ENCODE data around the gene AGMAT.
"Not testable (repeated sequence)": the region's sequence is repeated elsewhere in the genome, so short reads cannot be mapped to it uniquely, and the experiment has no call there.

AGMAT gene

DNA sequence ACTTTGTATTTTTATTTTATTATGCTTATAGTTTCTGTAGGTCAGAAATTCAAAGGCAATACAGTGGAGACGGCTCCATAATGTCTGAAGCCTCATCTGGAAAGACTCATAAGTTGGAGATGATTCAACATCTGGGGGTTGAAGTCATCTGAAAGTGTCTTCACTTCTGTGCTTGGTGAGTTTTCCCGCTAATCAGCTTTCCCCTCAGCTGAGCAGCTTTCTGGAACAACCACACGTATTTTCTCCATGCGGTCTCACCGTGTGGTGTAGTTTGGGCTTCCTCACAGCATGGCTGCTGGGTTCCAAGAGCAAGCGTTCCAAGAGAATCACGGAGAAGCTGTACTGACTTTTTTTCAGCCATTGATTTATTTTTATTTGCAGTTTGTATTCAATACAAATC lies 24.8 kb upstream of the AGMAT start:
- no peak for DNase-seq

DNA sequence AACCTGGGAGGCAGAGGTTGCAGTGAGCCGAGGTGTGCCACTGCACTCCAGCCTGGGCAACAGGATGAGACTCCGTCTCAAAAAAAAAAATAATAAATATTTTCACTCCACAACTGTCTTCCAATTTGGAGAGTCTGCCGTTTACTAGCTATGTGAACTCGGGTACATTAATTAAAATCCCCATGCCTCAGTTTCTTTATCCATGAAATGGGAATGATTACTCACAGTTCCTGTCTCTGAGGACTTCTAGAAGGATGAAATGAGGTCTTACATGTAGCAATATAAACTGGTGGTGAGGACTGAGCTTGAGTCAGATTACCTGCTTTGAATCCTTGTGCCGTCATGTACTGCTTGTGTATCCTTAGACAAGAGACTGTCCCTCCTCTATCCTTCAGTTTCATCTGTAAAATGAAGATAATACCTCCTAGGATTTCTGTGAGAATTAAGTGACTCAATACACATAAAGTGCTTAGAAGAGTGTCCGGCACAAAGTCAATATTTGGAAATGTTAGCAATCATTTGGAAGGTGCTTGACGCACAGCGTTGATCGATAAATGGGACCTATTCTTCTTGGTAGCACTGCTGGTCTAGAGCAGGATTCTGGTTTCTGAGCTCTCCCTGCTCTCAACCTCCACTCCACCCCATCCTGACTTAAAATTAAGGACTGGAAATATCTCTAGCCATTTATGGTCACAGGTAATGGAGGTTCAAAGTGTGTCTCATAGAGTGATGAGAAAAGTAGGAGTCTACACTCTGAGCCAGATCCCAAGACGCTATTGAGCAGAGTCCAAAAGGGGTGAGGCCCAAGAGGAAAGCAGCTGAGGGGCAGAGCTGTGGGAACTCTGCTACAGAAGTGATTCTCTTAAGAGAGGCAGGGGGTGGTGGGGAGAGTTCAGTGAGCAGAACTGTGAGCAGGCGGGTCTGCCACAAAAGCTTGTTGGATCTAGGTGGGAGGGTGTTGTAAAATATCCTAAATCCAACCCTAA lies 20.8 kb upstream of the AGMAT start:
- no peak for DNase-seq

DNA sequence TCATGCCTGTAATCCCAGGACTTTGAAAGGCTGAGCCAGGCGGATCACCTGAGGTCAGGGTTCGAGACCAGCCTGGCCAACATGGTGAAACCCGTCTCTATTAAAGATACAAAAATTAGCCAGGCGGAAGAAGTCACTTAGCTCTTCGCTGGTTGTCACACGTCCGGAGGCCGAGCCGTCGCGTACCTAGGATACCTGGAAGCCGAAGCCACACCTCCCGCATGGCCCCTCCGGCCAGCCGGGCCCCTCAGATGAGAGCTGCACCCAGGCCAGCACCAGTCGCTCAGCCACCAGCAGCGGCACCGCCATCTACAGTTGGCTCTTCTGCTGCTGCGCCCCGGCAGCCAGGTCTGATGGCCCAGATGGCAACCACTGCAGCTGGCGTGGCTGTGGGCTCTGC lies 19.5 kb upstream of the AGMAT start:
- DNase-seq, result not testable (repeated sequence)

DNA sequence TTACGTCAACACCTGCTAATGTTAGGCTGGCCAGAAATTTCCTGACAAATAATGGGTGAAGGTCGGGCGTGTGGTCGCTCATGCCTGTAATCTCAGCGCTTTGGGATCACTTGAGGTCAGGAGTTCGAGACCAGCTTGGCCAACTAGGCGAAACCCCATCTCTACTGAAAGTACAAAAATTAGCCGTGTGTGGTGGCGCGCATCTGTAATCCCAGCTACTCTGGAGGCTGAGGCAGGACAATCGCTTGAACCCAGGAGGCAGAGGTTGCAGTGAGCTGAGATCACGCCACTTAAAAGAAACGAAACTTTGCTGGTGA lies 19.1 kb upstream of the AGMAT start:
- DNase-seq, result not testable (repeated sequence)

DNA sequence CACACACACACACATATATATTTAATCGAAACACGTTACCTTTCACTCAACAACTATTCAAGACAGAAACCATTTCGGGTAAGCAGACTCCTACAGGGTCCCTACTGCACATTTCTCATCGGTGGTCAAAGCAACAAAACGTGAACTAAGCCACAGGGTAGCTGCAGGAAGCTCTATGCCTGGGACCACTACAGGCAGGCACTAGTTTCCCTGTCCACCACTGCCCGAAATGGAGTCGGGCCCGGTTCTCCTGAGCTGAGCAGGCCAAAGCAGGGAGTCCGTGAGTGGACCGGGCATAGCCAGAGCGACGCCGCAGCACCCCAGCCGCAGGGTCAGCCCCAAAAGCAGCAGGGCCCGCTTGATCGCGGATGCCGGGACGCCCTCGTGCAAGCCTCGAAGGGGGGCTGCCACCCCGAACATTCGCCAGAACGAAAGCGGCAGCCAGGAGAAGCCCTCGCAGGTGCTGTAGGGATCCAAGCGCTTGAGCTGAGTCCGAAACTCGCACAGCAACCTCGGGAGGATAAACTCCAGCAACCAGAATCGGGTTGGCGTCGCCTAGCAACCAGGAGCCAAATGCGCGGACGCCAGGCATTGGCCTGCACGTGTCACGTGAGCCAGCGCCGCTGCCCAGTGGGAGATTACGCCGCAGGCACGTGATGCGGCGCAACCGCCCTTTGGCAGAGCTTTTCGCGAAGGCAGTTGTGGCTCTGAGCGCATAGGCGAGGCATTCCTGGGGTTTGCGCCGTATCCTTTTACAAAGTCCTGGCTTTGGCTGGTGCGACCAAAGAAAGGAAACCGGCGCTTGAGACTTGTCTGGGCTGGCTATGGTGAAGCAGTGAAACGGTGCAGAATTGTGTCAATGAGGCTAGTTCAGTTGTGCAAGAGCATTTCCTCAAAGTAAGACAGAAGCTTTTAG lies 18.5 kb upstream of the AGMAT start:
- peak; percentile 91 for DNase-seq

DNA sequence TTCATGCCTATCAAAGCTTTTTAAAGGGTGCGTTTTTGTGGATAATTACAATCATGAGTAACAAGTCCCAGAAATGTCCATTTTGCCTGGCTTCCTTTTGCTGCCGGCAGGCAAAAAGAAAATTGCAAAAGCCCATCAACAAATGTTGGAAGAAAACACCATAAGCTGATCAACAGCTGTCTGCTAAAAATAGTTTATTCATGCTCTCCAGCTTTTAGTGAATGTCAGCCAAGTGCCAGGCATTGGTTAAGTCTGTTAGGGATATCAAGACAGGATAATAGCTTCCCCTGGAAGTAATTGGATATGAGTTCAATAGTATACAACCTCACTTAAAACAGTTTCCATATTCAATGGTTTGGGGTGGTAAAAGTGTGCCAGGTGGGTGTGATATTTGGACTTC lies 13.6 kb upstream of the AGMAT start:
- DNase-seq, result no peak

DNA sequence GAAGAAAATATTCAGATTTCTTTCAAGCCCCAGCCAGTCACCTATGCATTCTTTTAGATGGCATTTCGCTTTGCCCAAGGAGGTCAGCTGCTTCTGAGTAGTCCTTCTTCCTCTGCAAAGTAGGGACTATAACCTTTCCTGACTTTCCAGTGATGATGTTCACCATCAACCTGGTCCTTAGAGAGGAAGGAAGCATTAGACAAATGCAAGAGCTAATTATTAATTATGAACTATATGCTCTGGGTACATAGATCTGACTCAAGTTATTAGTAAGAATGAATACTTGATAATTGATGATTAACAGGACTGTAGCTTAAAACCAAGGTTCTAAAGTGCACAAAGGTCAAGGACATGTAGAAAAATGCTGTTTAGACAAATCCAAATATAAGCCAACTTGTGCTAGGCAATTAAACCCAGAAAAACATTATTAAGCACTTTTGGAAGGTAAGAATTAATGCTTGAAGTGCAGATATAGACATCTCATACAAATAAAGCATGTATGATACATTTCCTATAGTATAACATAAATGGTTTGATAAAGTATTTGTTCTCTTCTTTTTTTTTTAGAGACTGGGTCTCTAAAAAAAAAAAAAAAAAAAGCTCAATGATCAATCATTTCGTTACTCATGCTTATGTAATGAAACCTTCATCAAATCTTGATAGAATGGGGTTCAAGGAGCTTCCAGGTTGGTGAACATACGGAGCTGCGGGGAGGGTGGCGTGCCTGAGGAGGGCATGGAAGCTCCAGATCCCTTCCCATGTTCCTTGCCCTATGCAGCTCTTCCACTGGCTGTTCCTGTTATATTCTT lies 11.2 kb upstream of the AGMAT start:
- DNase-seq, result no peak

DNA sequence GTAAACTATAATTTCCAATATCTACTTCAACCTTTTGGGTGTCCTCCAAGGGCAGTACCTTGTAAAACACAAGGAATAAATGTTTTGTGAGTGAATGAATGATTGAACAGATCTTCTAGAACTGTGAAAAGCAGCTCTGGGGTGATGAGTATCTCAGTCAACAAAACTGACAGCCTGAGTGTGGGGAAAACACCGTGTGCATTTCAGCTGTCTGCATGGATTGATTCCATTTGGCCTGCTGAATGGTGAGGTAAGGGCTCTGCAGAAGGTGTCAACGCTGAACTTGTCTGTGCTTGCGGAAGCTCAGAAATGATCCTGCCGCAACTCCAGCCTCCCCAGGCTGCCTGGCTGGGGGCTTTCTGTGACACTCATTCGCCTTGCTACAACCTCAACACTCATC lies 7.4 kb upstream of the AGMAT start:
- DNase-seq, result no peak

DNA sequence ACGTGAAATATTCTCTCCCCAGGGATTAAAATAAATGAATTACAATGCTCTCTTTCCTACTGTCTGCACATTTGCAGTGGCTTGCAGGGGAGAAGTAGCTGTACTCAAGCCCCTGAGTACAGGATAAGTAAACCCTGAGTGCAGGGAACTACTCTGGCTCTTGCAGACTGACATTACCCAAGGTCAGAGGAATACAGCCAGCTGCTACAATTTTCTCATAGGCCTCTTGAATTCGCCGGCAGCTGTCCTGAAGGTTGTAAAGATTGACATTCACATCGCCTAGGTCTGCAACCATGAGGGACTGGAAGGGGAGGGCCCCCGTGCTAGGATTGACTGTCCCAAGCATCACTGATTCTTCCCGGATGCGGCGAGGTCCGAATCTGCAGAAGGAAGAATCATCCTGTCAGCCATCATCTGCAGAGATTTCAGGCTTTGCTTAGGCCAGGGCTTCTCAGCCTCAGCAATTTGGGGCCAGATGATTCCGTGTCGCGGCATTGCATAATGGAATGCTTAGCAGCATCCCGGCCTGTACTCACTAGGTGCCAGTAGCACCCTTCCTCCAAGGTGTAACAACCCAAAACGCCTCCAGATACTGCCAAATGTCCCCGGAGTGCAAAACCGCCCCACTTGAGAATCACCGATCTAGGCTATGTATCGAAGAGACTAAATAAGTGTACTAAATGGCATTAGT lies 1.7 kb downstream of the AGMAT start:
- DNase-seq, result no peak

DNA sequence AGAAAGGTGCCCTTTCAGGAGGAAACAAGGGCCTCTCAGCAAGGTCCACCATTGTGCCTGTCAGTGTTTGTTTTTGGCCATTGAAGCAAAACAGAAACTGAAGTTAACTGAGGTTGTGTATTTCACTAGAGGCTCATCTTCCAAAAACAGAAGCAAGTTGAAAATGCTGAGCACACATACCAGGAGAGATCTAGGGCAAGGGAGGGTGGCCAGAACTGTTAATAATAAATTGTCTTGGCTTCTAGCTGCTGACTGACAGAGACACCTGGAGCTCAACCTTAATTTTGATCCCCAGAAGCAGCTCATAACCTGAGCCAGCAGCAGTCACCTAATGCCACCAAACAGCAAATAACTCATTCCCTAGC lies 5.2 kb downstream of the AGMAT start:
- no peak for DNase-seq

DNA sequence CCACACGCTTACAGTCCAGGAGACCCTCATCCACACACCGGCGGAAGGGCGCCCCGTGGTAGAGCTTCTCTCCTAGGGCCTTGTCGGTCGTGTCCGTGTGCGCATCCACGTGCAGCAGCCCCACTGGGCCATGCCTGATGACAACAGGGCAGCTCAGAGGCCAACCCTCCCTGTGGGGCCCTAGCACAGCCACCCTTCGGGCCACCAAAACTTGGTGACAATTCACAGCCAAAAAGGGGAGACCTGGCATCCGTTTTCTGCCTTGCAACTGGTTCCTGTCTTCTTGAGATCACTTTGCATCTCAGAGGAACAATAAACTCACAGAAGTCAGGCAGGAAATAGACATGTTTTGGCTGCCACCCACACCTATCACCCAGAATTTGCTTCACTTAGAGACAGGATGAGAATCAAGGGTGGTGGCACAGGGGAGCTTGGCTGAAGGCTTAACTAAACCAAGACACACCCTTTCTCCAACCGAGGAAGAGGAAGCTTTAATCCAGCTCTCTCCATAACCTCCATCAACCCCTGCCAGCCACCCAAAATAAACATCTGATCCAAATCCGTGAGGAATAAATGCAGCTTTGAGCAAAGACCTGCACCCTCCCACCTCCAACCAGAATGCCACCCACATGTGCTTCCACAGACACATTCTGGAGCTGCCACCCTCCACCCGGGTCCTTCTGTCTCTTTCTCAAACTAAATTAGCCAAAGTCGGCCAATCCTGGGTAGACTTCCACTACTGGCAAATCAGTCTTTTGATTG lies 5.7 kb downstream of the AGMAT start:
- no peak for DNase-seq

DNA sequence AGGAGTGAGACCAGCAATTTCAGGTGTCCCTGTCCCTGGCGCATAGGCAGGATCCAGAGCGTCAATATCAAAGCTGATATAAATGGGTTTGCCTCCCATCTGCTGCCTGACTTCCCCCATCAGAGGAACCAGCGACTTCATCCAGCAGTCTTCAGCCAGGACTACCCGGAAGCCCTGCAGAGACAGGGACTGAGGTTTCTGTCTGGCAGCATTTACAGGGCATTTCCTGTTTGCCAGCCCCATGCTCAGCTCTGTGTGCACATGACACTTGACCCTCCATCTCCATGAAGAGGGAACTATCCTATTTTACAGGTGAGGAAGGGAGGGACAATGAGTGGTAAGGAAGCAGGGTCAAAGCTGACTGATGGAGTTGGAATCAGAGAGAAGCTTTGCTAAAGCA lies 7.2 kb downstream of the AGMAT start:
- DNase-seq, result no peak

DNA sequence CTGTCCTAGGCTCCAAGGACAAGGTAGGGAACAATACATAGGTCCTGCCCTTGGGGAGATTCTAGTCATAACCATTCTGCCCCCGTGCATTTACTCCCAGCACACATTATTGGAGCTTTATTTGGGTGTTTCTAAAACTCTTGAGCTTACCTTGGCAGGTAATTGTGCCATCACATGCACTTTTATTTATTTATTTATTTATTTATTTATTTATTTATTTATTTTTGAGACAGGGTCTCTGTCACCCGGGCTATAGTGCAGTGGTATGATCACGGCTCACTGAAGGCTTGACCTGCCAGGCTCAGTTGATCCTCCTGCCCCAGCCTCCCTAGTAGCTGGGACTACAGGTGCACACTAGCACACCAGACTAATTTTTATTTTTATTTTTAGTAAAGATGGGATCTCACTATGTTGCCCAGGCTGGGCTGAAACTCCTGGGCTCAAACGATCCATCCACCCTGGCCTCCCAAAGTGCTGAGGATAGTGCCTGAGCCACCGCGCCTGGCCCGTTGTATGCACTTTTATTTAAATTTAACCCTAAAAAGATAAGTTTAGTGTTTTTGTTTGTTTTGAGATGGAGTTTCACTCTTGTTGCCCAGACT lies 9.2 kb downstream of the AGMAT start:
- no peak for DNase-seq

DNA sequence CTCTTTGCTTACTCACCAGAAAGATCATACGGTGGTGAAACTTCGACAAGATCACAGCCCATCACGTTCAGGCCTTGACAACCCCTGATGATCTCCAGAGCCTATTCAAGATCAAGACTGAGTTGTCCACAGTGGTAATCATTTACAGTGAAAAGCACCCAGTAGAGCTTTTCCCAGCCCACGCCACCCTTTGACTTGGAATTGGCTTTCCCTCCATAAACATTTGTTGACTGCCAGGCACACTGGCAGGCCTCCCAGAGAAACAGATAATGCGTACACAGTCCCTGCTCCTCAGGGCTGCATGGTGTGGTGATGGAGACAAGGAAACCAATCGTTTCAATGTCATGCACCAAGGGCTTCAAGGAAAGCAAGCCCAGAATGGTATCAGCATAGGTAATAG lies 10.1 kb downstream of the AGMAT start:
- no peak for DNase-seq

DNA sequence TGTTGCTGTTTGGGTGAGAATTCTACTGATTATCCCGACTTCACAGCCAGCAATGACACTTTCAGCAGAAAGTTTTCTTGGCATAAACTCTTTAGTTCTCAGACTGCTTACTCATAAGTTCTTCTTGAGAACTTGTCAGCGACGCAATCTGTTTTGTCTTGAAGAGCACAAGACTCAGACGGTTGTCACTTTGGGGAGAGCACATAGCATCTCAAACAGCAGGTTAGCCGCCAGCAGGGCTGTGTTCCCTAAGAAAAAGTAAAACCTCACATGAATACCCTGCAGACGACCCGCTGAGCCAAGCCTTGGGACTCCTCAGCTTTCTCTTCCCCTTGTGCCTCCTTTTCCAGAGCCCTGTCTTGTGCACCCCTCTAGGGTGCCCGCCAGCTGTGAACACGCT lies 11.4 kb downstream of the AGMAT start:
- DNase-seq, result no peak

DNA sequence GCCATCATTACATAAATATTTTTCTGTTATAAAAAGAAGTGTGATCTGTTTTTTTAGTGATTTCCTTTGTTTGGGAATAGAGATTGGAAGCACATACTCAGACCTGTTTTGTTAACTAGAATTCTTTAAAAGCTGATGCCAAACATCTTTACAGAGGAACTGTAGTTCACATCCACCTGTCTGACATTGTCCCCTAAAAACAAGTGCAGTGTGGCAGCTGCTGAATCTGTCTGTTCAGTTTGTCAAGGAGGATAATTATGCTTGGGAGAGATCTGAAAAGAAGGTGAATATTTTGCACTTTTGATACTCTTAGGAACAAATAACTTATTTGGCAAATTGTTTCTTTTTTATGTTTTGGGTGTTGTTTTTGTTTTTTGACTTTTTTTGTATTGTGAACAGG lies 13.6 kb downstream of the AGMAT start:
- DNase-seq, result no peak

DNA sequence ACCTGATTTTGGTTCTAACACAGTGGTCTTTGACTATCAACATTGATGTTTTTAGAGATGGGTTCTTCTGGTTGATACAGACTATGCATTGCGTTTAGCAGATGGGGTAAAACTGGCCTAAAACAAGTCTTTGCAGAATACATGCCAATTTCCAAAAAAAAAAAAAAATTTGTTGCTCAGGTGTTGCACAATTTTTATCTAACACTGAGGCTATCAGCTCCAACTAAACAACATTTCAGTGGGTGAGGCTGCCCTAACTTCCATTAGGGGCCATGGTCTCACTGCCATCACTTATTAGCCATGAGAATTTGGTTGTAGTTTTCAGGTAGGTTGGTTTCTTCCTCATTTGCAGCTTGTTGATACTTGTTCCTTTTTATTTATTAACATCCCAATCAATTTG lies 14.0 kb downstream of the AGMAT start:
- DNase-seq, result no peak

DNA sequence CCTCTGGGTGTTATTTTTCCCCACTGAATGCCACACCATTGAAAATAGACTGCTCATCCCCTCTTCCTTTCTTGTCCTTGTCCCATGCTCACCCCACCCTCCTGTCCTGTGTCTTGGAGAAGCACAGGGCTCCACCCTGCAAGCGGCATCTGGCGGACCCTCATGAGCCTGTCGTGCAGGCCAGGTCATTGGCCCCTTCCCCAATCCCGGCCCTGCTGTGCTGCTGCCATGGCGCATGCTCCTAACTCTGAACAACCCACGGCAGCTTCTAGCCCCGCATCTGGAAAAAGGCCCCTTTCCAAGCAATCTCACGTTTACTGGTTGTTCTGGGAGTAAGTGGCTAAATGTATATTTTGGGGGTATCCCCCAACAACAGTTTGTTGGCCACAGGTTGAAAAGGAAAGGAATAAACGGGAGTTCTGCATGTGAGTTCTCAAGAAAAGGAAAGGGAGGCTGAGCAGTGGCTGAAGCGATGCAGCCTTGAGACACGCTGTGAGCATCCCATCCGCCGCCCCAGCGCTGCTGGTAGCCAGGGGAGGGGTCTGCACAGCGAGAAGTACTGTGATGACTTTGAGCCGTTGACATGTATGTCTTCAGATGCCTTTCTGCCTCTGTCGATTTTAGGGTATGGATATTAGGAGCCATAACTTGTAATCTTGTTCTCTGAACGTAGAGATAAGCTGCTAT lies 16.3 kb downstream of the AGMAT start:
- DNase-seq, result no peak

DNA sequence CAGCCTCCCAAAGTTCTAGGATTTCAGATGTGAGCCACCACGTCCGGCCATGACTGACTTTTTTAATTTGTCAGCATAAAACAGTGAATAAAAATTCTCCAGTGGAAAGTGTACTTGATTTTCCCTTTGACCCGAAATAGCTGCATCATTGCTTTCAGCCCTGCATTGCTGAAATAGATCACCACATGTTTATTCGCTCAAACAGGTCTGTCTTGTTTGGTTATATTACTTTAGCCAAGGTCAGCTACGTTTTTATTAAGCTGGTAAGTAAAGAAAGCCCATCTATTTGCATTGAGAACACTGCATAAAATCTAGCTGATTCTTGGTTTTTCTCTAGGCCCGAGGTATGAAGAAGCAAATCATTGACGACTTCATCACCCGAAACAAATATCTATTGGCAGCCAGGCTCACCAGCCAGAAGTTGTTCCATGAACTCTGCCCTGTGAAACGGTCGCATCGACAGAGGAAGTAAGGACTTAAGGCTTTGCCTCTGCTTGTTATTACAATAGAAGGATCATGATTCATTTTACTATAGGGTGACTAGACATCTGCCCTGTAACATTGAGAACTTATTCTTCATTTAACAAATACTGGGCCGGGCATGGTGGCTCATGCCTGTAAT lies 25.6 kb downstream of the AGMAT start:
- no peak for DNase-seq

DNA sequence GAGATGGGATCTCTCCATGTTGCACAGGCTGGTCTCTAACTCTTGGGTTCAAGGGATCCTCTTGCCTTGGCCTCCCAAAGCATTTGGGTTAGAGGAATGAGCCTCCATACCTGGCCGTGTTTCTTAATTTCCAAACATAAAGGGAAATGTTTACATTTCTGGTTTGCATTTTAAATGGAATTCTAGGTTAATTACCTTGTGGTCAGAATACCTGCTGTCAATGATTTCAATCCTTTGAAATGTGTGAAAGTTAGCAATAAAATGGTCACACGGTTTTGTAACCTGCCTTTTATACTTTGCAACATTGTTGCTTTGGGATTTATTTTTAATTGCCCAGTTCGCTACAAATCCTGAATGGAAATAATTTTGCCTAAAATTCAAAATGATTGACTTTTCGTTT lies 26.3 kb downstream of the AGMAT start:
- DNase-seq, result no peak
